Activated CD4-positive, alpha-beta T cell treated with anti-CD3 and anti-CD28 coated beads, Interleukin-2, amount 50 U/mL, for 24 hours (primary cell): ENCODE results near the gene NOL4L.

ENCODE experiments used
- DNase-seq, 2 donors: peaks; one replicate each; pipeline ENCODE4 v3.0.0-alpha.2; 2020; ENCODE audit warnings: low read depth in 1 of 2, low spot score in 1 of 2

NOL4L gene

DNA sequence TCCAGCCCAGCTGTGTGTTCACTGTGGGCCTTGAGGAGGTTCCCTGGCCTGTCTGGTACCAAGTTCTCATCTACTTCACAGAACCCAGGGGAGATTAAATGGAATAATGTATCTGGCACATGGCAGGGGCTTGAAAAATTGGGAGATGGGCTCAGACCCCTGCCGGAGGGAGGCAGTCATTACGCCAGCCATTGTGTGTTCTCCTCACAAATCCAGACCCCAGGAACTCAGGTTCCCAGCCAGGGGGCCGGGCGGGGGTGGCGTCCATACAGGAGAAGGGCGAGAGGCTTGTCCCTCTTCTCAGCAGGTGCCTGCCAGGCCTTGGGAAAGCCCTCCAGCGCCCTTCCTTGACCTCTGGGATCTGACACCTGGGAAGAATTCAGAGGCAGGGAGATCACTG, 8.1 kb downstream of the NOL4L start:
- DNase-seq, result no peak

DNA sequence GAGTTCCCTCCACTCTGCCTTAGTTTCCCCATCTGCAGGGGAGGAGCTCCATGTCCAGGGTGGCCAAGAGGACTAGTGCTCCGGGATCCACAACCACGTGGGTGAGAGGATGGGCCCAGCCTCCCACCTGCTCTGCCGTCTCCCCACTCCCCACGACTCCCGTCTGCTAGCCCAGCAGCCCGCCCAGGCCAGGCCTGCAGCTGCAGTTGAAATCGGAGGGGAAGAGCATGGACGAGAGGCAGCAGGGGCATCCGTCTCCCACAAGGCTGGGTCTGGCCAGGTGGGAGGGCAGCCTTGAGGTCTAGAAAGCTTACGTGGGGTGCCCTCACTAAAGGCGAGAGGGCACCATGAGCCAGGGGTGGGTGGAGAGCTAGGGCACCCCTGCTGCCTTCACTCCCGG, 8.6 kb downstream of the NOL4L start:
- no peak for DNase-seq

DNA sequence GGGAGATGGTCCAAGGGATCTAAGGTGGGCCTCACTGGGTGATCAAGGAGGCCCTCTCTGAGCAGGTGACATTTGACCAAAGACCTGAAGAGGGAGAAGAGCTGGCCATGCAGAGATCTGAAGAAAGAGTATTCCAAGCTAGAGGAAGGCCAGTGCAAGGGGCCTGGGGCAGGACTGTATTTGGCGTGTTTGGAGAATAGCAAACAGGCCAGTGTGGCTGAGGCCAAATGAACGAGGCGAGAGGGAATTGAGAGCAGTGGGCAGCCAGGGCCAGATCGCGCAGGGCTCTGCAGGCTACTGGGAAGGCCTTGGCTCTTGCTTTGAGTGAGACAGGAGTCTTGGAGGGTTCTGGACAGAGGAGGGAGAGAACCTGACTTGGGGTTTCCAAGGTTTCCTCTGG, 9.3 kb downstream of the NOL4L start:
- DNase-seq, result no peak

DNA sequence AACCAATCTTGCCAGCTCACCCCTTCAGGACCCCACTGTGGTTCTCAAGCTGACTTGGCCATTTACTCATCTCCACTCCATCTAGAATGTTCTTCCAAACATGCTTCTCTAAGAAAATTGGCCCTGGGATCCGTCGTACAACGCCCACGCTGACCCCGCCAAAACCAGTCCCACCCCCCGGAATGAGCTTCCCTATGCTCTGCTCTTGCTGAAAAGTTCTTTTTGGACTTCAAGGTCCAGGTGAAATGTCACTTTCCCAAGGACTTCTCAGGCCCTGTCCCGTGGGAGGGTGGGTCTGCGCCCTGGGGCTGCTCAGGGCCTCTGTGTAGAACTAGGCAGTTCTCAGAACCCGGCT, 9.9 kb downstream of the NOL4L start:
- no peak for DNase-seq

DNA sequence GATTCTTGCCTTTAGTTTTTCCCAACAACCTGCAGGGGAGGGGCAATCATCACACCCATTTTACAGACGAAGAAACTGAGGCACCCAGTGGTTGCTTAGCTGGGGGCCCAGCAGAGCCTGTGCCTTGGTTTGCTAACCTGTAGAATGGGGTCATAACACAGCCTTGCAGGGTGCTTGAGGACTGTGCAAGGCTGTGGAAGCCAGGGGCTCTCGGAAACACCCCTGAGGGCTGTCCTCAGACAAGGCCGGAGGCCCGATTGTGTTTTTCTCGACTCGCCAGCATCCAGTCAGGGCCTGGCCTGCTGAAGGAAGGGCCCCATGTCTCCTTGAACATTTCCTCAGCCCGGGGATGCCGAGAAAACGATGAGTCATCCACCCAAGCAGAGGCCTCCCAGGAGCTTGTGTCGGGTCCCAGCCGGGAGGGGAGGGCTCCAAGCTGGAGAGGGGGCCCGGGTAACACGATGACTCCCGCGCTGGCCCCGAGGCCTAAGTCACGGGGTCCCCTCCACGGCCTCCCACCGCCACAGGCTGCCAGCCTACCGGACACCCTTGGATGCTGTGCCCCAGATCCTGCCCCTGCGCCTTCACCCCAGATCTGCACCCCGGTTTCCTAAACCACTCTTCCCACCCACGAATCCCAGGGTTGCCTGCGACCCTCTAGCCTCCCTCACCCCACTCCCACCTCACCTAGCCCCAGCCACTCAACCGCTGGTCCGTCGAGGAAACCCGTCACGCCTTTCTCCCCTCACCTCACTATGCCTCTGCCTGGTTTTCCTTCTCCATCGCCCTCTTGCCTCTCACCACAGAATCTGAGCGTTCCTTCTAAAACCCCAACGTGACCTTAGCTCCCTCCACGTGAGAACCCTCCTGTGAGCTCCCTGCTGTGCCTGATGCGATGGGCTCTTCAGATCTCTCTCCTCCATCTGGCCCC, 10.6 kb downstream of the NOL4L start:
- DNase-seq, result peak in 1 of 2 donors; percentile 44

DNA sequence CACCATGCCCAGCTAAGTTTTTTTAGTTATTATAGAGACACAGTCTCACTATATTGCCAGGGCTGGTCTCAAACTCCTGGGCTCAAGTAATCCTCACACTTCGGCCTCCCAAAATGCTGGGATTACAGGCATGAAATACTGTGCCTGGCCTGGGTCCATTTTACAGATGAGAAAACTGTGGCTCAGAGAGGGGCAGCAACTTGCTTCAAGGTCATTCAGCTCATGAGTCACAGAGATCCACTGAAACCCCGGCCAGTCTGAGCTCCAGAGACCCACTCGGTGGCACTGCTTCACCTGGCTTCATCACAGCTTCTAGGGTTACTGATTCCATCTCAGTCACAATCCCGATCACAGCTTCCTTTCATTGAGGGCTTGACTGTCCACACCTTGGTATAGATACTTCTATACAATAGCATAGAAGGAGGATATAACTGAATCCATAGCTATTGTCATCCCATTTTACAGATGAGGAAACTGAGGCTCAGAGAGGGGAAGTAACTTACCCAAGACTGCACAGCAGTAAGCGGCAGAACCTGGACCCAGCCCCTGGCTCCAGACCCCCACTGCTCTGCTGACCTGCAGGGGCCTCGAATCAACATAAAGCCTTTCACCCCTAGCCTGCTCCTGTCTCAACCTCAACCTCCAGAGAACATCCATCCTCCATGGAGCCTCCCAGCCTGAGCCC, 11.8 kb downstream of the NOL4L start:
- no peak for DNase-seq

DNA sequence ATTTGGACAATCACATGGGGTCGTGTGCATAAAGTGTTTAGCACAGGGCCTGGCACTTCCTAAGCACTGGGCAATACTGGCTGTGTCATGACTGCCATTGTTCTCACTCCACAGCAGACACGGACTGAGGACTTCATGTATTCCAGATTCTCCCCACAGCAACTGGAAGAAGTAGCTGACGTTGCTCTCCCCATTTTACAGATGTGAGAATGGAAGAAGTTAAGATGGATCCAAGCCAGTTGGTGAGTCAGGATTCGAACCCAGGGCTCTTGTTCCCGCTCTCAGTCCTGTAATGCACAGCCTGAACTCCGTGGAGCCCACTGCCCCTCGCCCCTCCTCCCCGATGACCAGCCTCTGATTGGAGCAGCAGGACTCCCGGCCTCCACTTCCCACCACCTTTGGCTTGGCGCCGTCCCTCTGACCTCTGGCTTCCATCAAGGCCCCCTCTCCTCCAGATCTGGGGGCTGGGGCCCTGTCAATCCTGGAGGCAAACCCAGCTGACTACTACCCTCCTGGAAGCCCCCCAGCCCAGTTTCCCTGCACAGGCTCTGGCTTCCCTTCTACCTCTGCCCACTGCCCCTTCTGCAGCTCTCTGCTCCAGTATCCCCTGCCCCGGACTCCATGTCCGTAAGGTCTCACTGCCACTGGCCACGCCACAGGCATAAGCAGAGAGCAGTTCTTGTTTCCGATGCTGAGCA, 12.7 kb downstream of the NOL4L start:
- no peak for DNase-seq

DNA sequence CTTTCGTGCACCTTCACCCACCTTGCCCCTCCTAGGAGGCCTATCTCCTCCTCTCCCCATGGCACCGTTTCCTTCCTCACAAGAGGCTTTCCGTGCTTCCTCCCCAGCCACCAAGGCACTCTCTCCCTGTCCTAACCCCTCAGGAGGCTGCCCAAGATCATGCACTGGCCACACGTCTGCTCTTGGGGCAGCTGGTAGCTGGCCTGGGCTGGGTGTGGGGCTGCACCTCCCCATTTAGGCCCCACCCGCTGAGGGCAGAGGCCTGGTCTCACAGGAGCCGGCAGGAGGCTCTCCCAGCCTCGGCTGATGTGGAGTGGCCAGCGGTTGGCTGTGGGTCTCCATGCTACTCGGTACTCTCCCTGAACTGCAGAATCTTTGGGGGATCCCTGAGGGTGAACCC, 13.6 kb downstream of the NOL4L start:
- DNase-seq, result no peak

DNA sequence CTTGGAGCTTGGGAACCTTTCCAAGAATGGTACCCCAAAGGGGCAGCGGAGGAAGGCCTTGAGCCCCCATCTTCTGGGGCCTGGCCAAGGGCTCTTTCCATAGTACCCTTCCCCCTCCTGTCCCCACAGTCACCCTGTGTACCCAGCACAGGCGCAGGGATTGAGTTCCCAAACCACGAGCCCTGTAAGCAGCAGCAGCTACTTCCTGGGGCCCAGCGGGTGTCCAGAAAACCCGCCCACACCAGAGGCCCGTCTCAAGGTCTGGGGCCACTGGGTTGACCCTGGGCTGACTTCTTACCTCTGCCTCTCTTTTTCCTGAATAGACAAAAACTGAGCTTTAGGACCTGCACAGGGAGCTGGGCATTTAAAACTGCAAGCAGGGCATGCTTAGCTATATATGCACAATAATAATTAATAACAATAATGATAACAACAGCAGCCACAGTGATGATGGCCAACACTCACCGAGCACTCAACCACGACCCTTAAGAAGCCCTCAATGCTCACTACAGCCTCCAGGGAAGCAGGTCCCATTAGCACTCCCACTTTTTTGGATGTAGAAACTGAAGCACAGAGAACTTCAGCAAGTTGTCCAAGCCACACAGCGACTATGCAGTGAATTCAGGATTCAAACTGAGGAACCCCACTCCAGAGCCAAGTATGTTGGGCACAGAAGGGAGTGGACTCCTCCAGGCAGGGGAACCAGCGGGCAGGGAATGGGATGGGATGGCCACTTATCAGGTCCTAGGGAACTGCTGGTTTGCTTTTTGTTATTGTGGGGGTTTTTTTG, 14.5 kb downstream of the NOL4L start:
- no peak for DNase-seq

DNA sequence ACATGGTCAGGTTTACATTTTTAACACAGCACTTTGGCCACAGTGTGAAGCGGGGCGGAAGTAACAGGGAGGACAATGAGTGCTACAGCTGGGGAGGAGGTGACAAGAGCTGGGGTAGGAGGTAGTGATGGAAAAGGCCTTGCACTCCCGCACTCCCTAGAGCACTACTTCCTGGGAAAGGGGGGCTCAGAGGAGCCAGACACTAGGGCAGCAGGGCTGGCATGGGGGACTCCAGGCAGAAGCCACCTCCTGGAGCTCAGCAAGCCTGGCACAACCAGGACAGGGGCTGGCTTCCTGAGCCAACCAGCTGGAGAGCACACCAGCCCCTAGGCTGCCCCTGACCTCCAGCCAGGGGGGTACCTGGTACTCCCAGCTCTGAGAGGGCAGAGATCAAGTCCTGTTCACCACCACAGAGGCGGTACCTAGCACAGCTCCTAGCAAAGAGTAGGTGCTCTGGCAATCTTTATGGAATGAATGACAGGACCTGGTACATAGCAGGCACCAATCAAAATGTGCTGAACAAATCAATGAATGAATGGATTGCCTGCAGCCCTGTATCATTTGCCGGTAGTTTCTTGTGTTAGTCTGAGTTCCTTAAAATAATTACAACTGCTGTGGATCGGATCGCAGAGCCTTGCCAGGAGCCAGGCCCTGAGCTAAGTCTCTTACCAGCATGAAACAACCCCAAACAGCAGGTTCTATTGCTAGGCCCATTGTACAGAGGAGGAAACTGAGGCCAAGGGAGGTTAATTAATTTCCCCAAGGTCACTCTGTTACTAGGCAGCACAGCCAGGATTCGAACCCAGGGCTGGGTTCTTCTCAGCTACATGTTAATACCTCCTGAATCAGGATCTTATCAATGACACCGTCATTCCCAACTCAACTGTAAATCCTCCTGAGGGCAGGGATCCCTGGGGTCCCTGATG, 15.5 kb downstream of the NOL4L start:
- no peak for DNase-seq

DNA sequence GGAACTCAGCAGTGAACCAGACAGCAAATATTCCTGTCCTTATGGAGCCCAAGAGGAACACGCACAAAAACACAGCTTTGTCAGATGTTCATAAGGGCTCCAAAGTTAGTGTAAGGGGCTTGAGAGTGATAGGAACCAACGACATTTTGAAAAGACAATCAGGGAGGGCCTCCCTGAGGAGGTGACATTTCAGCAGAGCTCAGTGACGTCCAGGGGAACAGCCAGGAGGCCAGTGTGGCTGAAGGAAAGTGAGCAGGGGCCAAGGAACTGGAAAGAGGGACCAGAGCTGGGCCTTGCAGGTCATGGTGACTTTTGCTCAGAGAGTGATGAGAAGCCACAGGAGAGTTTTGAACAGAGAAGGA, 16.1 kb downstream of the NOL4L start:
- no peak for DNase-seq

DNA sequence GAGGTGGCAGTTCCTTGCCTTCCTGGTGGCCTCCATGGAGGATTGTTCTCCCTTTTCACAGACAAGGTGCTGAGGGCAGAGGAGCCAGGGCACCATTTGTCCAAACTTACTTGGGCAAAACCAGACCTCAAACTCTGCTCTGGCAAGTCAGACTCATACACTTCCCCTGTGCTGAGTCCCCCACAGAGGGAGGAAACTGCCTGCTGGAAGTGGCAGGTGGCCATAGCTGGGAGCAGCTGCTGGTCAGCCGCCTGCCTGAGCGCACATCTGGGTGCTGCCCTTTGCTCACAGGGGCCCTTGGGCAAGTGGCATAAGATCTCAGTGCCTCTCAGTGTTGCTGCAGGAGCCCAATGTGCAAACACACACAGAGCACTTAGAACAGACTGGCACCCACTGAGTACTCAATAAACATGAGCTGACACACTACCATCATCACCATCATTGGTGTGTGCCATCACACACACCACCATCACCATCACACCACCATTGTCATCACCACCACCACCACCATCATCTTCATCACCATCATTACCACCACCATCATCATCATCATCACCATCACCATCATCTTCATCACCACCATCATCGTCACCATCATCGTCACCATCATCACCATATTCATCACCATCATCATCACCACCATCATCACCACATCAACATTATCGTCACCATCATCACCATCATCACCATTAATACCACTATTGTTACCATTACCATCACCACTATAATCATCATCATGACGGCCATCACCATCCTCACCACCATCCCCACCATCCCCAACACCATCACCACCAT, 17.6 kb downstream of the NOL4L start:
- no peak for DNase-seq

DNA sequence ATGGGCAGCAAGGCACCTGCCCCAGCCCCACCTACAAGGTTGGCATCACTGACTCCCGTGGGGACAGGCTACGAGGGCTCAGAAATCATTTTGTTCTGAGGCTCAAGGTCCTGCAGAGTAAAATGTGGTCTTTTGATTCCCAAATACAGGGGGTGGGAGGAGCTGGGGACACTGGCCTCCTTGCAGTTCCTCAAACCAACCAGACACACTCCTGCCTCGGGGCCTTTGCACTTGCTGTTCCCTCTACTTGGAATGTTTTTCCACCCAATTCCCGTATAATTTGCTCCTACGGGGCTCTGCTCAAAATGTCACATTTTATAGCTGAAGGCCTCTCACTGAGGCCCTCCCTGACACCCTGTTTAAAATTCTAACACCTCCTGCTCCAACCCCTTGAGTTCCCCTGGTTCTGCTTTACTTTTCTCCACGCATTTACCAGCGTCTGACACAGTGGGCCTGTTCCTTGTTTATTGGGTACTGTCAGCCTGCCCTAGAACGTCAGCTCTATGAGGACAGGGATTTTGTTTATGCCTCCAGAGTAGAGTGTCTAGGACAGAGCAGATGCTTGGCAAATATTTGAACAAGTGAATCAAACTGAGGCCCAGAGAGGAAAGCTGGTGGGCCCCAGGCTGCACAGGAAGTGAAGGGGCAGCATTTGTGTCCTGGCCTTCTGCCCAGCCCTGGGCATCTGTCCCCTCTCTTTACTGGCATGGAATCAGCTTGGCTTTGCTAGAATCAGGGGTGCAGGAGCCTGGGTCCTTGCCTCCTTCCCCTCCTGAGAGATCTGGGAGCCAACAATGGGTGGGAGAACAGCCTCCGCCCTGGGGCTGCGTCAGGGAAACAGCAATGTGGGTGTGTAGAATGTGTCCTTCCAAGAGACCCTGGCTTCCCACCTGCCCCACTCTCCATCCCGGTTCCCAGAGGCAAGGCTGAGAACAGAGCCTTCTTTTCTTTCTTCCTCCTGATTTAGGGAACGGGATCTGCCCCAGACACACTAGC, 18.5 kb downstream of the NOL4L start:
- DNase-seq, result no peak

DNA sequence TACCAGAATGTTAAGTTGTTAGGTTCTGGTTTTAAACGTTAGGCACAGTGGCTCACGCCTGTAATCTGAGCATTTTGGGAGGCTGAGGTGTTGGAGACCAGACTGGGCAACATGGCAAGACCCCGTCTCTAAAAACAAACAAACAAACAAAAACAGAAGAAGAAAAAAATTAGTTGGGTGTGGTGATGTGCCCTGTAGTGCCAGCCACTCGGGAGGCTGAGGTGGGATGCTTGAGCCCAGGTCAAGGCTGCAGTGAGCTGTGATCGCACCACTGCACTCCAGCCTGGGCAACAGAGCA, 19.4 kb downstream of the NOL4L start:
- DNase-seq, result no peak

DNA sequence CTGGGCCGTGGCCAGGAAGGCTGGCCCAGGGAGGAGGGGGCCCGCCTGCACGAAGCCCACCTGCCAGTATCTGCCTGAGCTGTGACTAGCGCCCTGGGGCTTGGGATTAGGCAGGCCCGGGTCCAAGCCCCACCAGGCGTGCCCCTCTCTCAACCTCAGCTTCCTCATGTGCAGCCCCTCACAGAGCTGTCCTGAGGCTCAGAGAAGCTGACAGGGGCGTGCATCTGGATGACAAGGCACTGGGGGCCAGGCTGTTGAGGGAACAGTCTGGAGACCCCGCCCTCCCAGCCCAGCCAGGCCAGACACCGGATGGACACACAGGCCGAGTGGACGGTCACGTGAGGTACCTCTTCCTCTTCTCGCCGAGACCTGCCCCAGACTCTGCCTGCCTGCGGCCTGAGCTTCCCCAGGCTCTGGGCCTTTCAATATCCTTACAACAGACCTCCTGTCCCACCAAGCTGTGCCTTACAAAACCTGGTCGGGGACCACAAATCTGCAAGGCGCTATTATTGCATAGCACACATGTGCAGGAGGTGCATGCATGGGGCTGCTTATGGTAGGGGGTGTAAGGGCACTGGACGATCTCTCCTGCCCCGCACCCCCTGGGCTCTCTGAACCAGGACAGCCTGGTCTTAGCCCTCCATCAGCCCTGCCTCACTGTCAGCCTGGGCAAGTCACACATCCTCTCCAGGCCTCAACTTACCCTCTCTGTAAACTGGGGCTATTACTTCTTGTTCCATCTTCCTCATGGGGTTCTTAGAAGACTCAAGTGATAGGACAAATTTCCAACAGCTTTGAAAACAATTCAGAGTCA, 20.0 kb downstream of the NOL4L start:
- no peak for DNase-seq

DNA sequence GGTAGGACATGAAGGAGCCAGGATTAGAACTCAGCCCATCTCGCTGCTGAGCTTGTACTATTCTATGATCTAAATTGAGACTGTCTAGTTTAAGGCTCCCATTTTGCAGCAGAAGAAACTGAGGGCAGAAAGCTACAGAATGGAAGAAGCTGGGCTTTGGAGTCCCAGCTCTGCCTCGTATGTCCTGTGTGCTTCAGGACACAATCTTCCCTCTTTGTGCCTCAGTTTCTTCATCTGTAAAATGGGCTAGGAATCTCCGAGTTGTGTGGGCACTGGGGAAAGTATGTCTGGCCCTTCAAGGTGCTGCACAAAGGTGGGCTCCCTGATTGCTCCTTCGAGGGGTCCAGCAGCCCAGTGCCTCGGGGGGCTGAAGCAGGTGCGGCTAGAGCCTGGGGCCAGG, 20.7 kb downstream of the NOL4L start:
- no peak for DNase-seq
